GM23338 (cell line): ENCODE measurements around the gene LHX4.

Source experiments
- EZH2 ChIP-seq: fragments of 200-600 bp; sonication (generic); IDR thresholded peaks from one replicate; pipeline ENCODE4 v1.8.0; 2017; ENCODE audit warnings: antibody characterized with exemption, mild to moderate bottlenecking, low read depth; ENCODE audit not compliant: unreplicated experiment
- EZH2phosphoT487 ChIP-seq: fragments of 200-600 bp; sonication (generic); IDR thresholded peaks from one replicate; pipeline ENCODE4 v1.8.1; 2018; ENCODE audit warnings: antibody characterized with exemption; ENCODE audit not compliant: unreplicated experiment
- POLR2AphosphoS5 ChIP-seq: IDR thresholded peaks from 2 replicates; pipeline ENCODE4 v1.6.1; 2016; ENCODE audit warnings: antibody characterized with exemption, low read depth
- TF ChIP-seq, protein P1 (sequence below), 2 experiments: fragments of 200-600 bp in 1 of 2; sonication (generic) in 1 of 2; conservative IDR thresholded peaks; 2 replicates each; pipeline versions ENCODE4 v1.5.1 to v1.6.1; 2016 to 2017; ENCODE audit warnings: antibody characterized with exemption in 2 of 2, low read depth in 2 of 2, mild to moderate bottlenecking in 2 of 2, moderate library complexity in 1 of 2
- TF ChIP-seq, protein P2 (sequence below): fragments of 250-450 bp; sonication (Bioruptor Pico); IDR thresholded peaks from 2 replicates; pipeline ENCODE4 v1.5.0; 2020; ENCODE audit warnings: mild to moderate bottlenecking, moderate library complexity
- TF ChIP-seq, protein P3 (sequence below): IDR thresholded peaks from one replicate; pipeline ENCODE4 v1.6.1; 2018; ENCODE audit warnings: antibody characterized with exemption; ENCODE audit not compliant: unreplicated experiment

DNA sequence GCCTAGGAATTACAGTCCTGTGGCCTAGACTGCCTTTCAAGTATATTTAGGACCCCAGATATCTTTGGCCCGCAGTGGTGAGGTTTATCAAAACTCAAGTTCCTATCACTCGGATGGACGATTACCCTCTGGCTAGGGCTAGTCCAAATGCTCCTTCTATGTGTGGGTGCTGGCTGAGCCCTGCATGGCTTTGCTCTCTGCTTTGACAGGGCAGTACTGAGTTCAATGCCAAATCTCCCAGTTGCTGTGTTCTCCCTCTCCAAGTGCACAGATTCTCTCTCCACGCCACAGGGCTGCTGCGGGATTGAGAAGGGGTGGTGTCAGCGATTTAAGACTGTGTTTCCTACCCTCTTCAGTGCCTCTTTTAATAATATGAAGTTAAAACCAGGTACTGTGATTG is 97.0 kb downstream of the LHX4 start:
- TF ChIP-seq, protein P1, sequence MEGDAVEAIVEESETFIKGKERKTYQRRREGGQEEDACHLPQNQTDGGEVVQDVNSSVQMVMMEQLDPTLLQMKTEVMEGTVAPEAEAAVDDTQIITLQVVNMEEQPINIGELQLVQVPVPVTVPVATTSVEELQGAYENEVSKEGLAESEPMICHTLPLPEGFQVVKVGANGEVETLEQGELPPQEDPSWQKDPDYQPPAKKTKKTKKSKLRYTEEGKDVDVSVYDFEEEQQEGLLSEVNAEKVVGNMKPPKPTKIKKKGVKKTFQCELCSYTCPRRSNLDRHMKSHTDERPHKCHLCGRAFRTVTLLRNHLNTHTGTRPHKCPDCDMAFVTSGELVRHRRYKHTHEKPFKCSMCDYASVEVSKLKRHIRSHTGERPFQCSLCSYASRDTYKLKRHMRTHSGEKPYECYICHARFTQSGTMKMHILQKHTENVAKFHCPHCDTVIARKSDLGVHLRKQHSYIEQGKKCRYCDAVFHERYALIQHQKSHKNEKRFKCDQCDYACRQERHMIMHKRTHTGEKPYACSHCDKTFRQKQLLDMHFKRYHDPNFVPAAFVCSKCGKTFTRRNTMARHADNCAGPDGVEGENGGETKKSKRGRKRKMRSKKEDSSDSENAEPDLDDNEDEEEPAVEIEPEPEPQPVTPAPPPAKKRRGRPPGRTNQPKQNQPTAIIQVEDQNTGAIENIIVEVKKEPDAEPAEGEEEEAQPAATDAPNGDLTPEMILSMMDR (conservative IDR thresholded peaks at IDR 0.05; ENCODE audit: low read depth in 2 of 2), result no peak
- no peak for TF ChIP-seq EZH2phosphoT487
- no peak for TF ChIP-seq POLR2AphosphoS5
- TF ChIP-seq, protein P2, sequence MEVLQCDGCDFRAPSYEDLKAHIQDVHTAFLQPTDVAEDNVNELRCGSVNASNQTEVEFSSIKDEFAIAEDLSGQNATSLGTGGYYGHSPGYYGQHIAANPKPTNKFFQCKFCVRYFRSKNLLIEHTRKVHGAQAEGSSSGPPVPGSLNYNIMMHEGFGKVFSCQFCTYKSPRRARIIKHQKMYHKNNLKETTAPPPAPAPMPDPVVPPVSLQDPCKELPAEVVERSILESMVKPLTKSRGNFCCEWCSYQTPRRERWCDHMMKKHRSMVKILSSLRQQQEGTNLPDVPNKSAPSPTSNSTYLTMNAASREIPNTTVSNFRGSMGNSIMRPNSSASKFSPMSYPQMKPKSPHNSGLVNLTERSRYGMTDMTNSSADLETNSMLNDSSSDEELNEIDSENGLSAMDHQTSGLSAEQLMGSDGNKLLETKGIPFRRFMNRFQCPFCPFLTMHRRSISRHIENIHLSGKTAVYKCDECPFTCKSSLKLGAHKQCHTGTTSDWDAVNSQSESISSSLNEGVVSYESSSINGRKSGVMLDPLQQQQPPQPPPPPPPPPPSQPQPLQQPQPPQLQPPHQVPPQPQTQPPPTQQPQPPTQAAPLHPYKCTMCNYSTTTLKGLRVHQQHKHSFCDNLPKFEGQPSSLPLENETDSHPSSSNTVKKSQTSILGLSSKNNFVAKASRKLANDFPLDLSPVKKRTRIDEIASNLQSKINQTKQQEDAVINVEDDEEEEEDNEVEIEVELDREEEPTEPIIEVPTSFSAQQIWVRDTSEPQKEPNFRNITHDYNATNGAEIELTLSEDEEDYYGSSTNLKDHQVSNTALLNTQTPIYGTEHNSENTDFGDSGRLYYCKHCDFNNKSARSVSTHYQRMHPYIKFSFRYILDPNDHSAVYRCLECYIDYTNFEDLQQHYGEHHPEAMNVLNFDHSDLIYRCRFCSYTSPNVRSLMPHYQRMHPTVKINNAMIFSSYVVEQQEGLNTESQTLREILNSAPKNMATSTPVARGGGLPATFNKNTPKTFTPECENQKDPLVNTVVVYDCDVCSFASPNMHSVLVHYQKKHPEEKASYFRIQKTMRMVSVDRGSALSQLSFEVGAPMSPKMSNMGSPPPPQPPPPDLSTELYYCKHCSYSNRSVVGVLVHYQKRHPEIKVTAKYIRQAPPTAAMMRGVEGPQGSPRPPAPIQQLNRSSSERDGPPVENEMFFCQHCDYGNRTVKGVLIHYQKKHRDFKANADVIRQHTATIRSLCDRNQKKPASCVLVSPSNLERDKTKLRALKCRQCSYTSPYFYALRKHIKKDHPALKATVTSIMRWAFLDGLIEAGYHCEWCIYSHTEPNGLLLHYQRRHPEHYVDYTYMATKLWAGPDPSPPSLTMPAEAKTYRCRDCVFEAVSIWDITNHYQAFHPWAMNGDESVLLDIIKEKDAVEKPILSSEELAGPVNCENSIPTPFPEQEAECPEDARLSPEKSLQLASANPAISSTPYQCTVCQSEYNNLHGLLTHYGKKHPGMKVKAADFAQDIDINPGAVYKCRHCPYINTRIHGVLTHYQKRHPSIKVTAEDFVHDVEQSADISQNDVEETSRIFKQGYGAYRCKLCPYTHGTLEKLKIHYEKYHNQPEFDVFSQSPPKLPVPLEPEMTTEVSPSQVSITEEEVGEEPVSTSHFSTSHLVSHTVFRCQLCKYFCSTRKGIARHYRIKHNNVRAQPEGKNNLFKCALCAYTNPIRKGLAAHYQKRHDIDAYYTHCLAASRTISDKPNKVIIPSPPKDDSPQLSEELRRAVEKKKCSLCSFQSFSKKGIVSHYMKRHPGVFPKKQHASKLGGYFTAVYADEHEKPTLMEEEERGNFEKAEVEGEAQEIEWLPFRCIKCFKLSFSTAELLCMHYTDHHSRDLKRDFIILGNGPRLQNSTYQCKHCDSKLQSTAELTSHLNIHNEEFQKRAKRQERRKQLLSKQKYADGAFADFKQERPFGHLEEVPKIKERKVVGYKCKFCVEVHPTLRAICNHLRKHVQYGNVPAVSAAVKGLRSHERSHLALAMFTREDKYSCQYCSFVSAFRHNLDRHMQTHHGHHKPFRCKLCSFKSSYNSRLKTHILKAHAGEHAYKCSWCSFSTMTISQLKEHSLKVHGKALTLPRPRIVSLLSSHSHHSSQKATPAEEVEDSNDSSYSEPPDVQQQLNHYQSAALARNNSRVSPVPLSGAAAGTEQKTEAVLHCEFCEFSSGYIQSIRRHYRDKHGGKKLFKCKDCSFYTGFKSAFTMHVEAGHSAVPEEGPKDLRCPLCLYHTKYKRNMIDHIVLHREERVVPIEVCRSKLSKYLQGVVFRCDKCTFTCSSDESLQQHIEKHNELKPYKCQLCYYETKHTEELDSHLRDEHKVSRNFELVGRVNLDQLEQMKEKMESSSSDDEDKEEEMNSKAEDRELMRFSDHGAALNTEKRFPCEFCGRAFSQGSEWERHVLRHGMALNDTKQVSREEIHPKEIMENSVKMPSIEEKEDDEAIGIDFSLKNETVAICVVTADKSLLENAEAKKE (CRISPR knock-in tag), result no peak
- no peak for TF ChIP-seq EZH2
- TF ChIP-seq, protein P3, sequence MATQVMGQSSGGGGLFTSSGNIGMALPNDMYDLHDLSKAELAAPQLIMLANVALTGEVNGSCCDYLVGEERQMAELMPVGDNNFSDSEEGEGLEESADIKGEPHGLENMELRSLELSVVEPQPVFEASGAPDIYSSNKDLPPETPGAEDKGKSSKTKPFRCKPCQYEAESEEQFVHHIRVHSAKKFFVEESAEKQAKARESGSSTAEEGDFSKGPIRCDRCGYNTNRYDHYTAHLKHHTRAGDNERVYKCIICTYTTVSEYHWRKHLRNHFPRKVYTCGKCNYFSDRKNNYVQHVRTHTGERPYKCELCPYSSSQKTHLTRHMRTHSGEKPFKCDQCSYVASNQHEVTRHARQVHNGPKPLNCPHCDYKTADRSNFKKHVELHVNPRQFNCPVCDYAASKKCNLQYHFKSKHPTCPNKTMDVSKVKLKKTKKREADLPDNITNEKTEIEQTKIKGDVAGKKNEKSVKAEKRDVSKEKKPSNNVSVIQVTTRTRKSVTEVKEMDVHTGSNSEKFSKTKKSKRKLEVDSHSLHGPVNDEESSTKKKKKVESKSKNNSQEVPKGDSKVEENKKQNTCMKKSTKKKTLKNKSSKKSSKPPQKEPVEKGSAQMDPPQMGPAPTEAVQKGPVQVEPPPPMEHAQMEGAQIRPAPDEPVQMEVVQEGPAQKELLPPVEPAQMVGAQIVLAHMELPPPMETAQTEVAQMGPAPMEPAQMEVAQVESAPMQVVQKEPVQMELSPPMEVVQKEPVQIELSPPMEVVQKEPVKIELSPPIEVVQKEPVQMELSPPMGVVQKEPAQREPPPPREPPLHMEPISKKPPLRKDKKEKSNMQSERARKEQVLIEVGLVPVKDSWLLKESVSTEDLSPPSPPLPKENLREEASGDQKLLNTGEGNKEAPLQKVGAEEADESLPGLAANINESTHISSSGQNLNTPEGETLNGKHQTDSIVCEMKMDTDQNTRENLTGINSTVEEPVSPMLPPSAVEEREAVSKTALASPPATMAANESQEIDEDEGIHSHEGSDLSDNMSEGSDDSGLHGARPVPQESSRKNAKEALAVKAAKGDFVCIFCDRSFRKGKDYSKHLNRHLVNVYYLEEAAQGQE, result no peak
